ENCODE measurements around the gene ESAM. TPM values are rescaled to one million over a fixed set of nuclear protein-coding genes. Genes with fewer than 3 reads are reported as not detected.

Gene ESAM
- total RNA-seq, 1 donor from 2014 or later = 164 TPM

- ATAC-seq = no peak
- DNase-seq = no peak
- no peak for TF ChIP-seq CTCF (IDR thresholded peaks at IDR 0.05)
- Histone ChIP-seq H3K27ac (no peak overlapping the region), H3K27me3 (peaks cover 28% of the 10 kb centered on the region), H3K9me3 (no peaks in the 10 kb centered on the region), H3K36me3 (no peaks in the 10 kb centered on the region), H3K4me3 (no peak overlapping the region), H3K4me1 (peaks cover 19% of the 10 kb centered on the region)
- intact Hi-C loops (cut with DNase I) = no loop called here
Observed at GRCh38 chr11:124719534-124719933, 42.6 kb downstream of the ESAM start.

GRCh38 chr11:124718801-124719200, 43.3 kb downstream of the ESAM start:
- Histone ChIP-seq H3K27ac (no peak overlapping the region), H3K9me3 (no peaks in the 10 kb centered on the region), H3K4me3 (no peak overlapping the region), H3K4me1 (peaks cover 19% of the 10 kb centered on the region), H3K27me3 (peaks cover 28% of the 10 kb centered on the region), H3K36me3 (no peaks in the 10 kb centered on the region)
- ATAC-seq (no peak), DNase-seq (no peak)
- TF ChIP-seq CTCF (IDR thresholded peaks at IDR 0.05) = no peak
- intact Hi-C loops (cut with DNase I) = no loop called here

- Histone ChIP-seq H3K4me3 (peak overlapping the region; percentile 50), H3K9me3 (no peaks in the 10 kb centered on the region), H3K27me3 (peaks cover 28% of the 10 kb centered on the region), H3K4me1 (peaks cover 19% of the 10 kb centered on the region), H3K36me3 (no peaks in the 10 kb centered on the region), H3K27ac (peak overlapping the region; percentile 73)
- no peak for TF ChIP-seq CTCF (IDR thresholded peaks at IDR 0.05)
- intact Hi-C loops (cut with DNase I) = no loop called here
- DNase-seq (peak; percentile 81), ATAC-seq (peak; percentile 80)
Observed at GRCh38 chr11:124717786-124718651, 44.1 kb downstream of the ESAM start.

- TF ChIP-seq CTCF (IDR thresholded peaks at IDR 0.05) = no peak
- peaks cover 19% of the 10 kb centered on the region for H3K4me1 ChIP-seq
- intact Hi-C loops (cut with DNase I) = no loop called here
- no peaks in the 10 kb centered on the region for H3K9me3 ChIP-seq
- ATAC-seq = peak; percentile 15
- peaks cover 28% of the 10 kb centered on the region for H3K27me3 ChIP-seq
- H3K4me3 ChIP-seq = peak overlapping the region; percentile 50
- no peak for DNase-seq
- peak overlapping the region; percentile 73 for H3K27ac ChIP-seq
- no peaks in the 10 kb centered on the region for H3K36me3 ChIP-seq
Observed at GRCh38 chr11:124717421-124717785, 44.7 kb downstream of the ESAM start.

GRCh38 chr11:124716591-124716990, 45.5 kb downstream of the ESAM start:
- Histone ChIP-seq H3K36me3 (no peaks in the 10 kb centered on the region), H3K27ac (no peak overlapping the region), H3K4me3 (no peak overlapping the region), H3K4me1 (peaks cover 19% of the 10 kb centered on the region), H3K27me3 (peaks cover 24% of the 10 kb centered on the region), H3K9me3 (no peaks in the 10 kb centered on the region)
- no peak for TF ChIP-seq CTCF (IDR thresholded peaks at IDR 0.05)
- DNase-seq (no peak), ATAC-seq (no peak)
- intact Hi-C loops (cut with DNase I) = no loop called here
